ENCODE measurements around the gene CCDC33. TPM values are rescaled to one million over a fixed set of nuclear protein-coding genes. Genes with fewer than 3 reads are reported as not detected.
A peak's percentile ranks its signal among the peaks of the same experiment; 100 is the strongest.

The CCDC33 gene
- total and polyA plus RNA-seq, 2 donors (not counting 3 experiments of a cell fraction or from before 2014, with no cell fraction given) = not detected

DNA sequence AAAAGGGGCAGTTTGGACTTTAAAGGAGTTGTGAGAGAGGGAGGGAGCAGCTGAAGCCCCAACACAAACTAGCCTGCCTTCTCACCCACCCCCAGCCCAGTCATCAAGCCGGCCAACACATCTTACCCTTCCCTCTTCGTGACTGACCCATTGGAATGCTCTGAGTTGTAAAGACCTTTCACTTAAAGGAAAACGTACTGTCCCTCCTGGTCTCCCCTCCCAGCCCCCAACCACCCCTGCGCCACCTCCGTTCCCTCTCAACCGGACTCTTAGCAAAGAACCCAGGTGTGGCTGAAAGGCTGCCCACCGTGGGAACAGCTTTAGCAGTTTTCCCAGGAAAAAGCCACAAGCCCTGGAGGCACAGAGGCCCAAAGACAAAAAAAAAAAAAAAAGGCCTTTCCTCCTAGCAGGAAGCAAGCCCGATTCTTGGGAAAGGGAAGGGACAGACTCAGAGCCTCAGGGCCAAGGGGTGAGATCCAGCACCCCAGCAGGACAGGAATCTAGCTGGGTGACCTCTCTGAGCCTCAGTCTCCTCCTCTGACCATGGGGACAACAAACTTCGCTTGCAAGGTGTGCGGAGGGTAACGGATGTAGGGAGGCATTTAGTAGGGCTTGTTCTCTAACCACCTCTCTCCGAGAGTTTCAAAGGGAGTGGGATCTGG lies 128.9 kb downstream of the CCDC33 start:
- H3K9me1 ChIP-seq (replicated peaks; ENCODE audit: control insufficient read depth, extremely low read depth, insufficient read depth, low read length) = no peaks in the 10 kb centered on the region
- no peak overlapping the region for H3K9ac ChIP-seq (replicated peaks; ENCODE audit: extremely low read depth, insufficient read depth, low read length)
- H3K9me3 ChIP-seq (replicated peaks; ENCODE audit: control insufficient read depth, insufficient read depth, low read length) = no peaks in the 10 kb centered on the region
- DNase-seq (ENCODE audit: low read depth, low spot score) = no peak
- peak overlapping the region; percentile 90 for H2AFZ ChIP-seq (ENCODE audit: low read depth, low read length)
- TF ChIP-seq FOS (IDR thresholded peaks at IDR 0.05; ENCODE audit: borderline replicate concordance, insufficient read depth, low read length) = no peak
- TF ChIP-seq EZH2 (IDR thresholded peaks at IDR 0.05; ENCODE audit: borderline replicate concordance, low read depth, low read length, severe bottlenecking) = no peak
- no peak for TF ChIP-seq MYC (IDR thresholded peaks at IDR 0.05; ENCODE audit: low read depth, low read length)
- TF ChIP-seq, protein P1, sequence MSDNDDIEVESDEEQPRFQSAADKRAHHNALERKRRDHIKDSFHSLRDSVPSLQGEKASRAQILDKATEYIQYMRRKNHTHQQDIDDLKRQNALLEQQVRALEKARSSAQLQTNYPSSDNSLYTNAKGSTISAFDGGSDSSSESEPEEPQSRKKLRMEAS (IDR thresholded peaks at IDR 0.05; ENCODE audit: insufficient read depth, insufficient read length) = no peak
- no peak for TF ChIP-seq GATA2 (IDR thresholded peaks at IDR 0.05; ENCODE audit: insufficient read depth, insufficient read length, low read depth, low read length)
- TF ChIP-seq POLR2AphosphoS5 (IDR thresholded peaks at IDR 0.05; ENCODE audit: insufficient read depth, low read depth, low read length) = no peak
- TF ChIP-seq, protein P2, sequence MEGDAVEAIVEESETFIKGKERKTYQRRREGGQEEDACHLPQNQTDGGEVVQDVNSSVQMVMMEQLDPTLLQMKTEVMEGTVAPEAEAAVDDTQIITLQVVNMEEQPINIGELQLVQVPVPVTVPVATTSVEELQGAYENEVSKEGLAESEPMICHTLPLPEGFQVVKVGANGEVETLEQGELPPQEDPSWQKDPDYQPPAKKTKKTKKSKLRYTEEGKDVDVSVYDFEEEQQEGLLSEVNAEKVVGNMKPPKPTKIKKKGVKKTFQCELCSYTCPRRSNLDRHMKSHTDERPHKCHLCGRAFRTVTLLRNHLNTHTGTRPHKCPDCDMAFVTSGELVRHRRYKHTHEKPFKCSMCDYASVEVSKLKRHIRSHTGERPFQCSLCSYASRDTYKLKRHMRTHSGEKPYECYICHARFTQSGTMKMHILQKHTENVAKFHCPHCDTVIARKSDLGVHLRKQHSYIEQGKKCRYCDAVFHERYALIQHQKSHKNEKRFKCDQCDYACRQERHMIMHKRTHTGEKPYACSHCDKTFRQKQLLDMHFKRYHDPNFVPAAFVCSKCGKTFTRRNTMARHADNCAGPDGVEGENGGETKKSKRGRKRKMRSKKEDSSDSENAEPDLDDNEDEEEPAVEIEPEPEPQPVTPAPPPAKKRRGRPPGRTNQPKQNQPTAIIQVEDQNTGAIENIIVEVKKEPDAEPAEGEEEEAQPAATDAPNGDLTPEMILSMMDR (IDR thresholded peaks at IDR 0.05; ENCODE audit: extremely low read depth in 1 of 2, insufficient read depth in 1 of 2, low read depth in 1 of 2, low read length in 2 of 2) = no peak
- no peak for TF ChIP-seq POLR2A (IDR thresholded peaks at IDR 0.05; ENCODE audit: low read depth, low read length)
- no peak for TF ChIP-seq JUN (IDR thresholded peaks at IDR 0.05; ENCODE audit: borderline replicate concordance, insufficient read depth, insufficient read length, low read depth)
- no TSS peak for BruUV-seq (replicated peaks)
- no peak for FAIRE-seq
- H3K4me3 ChIP-seq (replicated peaks in 1 of 3; ENCODE audit: insufficient read depth in 1 of 3, low read depth in 1 of 3, low read length in 3 of 3) = no peak overlapping the region
- H3K36me3 ChIP-seq (ENCODE audit: control insufficient read depth in 2 of 2, extremely low read depth in 1 of 2, insufficient read depth in 2 of 2, low read length in 2 of 2) = no peaks in the 10 kb centered on the region
- peaks cover 12 to 15% of the 10 kb centered on the region in 2 experiments for H3K27me3 ChIP-seq (ENCODE audit: control insufficient read depth in 2 of 2, insufficient read depth in 2 of 2, low read length in 2 of 2)
- H3K4me2 ChIP-seq (ENCODE audit: insufficient read depth, low read length) = no peak overlapping the region
- no peaks in the 10 kb centered on the region for H4K20me1 ChIP-seq (replicated peaks; ENCODE audit: control insufficient read depth, extremely low read depth, insufficient read depth, low read length)
- no peaks in the 10 kb centered on the region for H3K79me2 ChIP-seq (ENCODE audit: control insufficient read depth, insufficient read depth, low read length)
- intact Hi-C loops (cut with micrococcal nuclease) = no loop called here
- dilution Hi-C loops (cut with MboI; ENCODE audit: extremely low pct_ligation_motif_present, low sequenced_read_pairs) = no loop called here
- H3K27ac ChIP-seq (ENCODE audit: insufficient read depth, low read depth, low read length) = no peak overlapping the region
- ChIA-PET POLR2A (no interaction called here), CTCF (no interaction called here)
- peaks cover 3% of the 10 kb centered on the region for H3K4me1 ChIP-seq (ENCODE audit: control insufficient read depth, extremely low read depth, insufficient read depth, low read length)

All from endothelial cell of umbilical vein (primary cell).